ENCODE measurements around the gene IL1B. TPM values are rescaled to one million over a fixed set of nuclear protein-coding genes. Genes with fewer than 3 reads are reported as not detected.

The IL1B gene
- total RNA-seq, 4 donors from 2014 or later = 0.26 TPM; not detected in 3

- intact Hi-C loops (cut with DNase I; ENCODE audit: low total_unique reads) = no loop called here
- no peak for TF ChIP-seq CTCF (IDR thresholded peaks at IDR 0.05)
- no peak for TF ChIP-seq POLR2A (IDR thresholded peaks at IDR 0.05)
- H3K9me3 ChIP-seq = no peaks in the 10 kb centered on the region
- no peak overlapping the region for H3K4me3 ChIP-seq
- H3K4me1 ChIP-seq = no peaks in the 10 kb centered on the region
- H3K27me3 ChIP-seq = no peaks in the 10 kb centered on the region
- no peaks in the 10 kb centered on the region for H3K36me3 ChIP-seq
- H3K27ac ChIP-seq = no peak overlapping the region
- no peak for DNase-seq
Observed at GRCh38 chr2:112829961-112830681, 6.5 kb downstream of the IL1B start.

GRCh38 chr2:112829101-112829960 lies 7.2 kb downstream of the IL1B start:
- no peaks in the 10 kb centered on the region for H3K36me3 ChIP-seq
- no peak for DNase-seq
- no peaks in the 10 kb centered on the region for H3K9me3 ChIP-seq
- intact Hi-C loops (cut with DNase I; ENCODE audit: low total_unique reads) = no loop called here
- no peak overlapping the region for H3K4me3 ChIP-seq
- no peak for TF ChIP-seq CTCF (IDR thresholded peaks at IDR 0.05)
- no peak for TF ChIP-seq POLR2A (IDR thresholded peaks at IDR 0.05)
- no peak overlapping the region for H3K27ac ChIP-seq
- no peaks in the 10 kb centered on the region for H3K4me1 ChIP-seq
- no peaks in the 10 kb centered on the region for H3K27me3 ChIP-seq

- intact Hi-C loops (cut with DNase I; ENCODE audit: low total_unique reads) = no loop called here
Observed at GRCh38 chr2:112828251-112828691, 8.3 kb downstream of the IL1B start.

GRCh38 chr2:112827604-112828185 lies 8.9 kb downstream of the IL1B start:
- no peak overlapping the region for H3K27ac ChIP-seq
- TF ChIP-seq CTCF (IDR thresholded peaks at IDR 0.05) (no peak), POLR2A (IDR thresholded peaks at IDR 0.05) (no peak)
- H3K27me3 ChIP-seq = no peaks in the 10 kb centered on the region
- H3K36me3 ChIP-seq = no peaks in the 10 kb centered on the region
- no peak for DNase-seq
- no peaks in the 10 kb centered on the region for H3K4me1 ChIP-seq
- intact Hi-C loops (cut with DNase I; ENCODE audit: low total_unique reads) = no loop called here
- no peak overlapping the region for H3K4me3 ChIP-seq
- H3K9me3 ChIP-seq = no peaks in the 10 kb centered on the region

More at GRCh38 chr2:112828251-112828691, 8.3 kb downstream of the IL1B start:
- Histone ChIP-seq H3K9me3 (no peaks in the 10 kb centered on the region), H3K36me3 (no peaks in the 10 kb centered on the region), H3K4me3 (no peak overlapping the region), H3K27me3 (no peaks in the 10 kb centered on the region), H3K27ac (no peak overlapping the region), H3K4me1 (no peaks in the 10 kb centered on the region)
- no peak for TF ChIP-seq POLR2A (IDR thresholded peaks at IDR 0.05)
- no peak for TF ChIP-seq CTCF (IDR thresholded peaks at IDR 0.05)
- no peak for DNase-seq

All from uterus (tissue), 4 donors.